MM.1S (cell line): ENCODE measurements around the gene CCSER1.

Source experiments
- DNase-seq: peaks from one replicate; pipeline ENCODE4 v3.0.0-alpha.2; 2015
- H2AFZ ChIP-seq: fragments of 300-600 bp; sonication (generic); 2 replicates; pipeline ENCODE4 v1.6.0; 2016; ENCODE audit warnings: antibody characterized with exemption, low read length
- H3F3A ChIP-seq: fragments of 300-600 bp; sonication (generic); 2 replicates; pipeline ENCODE4 v1.6.1; 2016; ENCODE audit warnings: mild to moderate bottlenecking, antibody characterized with exemption, low read length, moderate library complexity, mixed read lengths; ENCODE audit not compliant: insufficient read depth
- H3K27ac ChIP-seq: fragments of 300-600 bp; sonication (generic); 2 replicates; pipeline ENCODE4 v1.5.1; 2016; ENCODE audit warnings: mild to moderate bottlenecking, low read length
- H3K27me3 ChIP-seq: fragments of 300-600 bp; sonication (generic); replicated peaks from 2 replicates; pipeline ENCODE4 v1.6.0; 2016; ENCODE audit warnings: low read length; ENCODE audit not compliant: insufficient read depth
- H3K36me3 ChIP-seq: fragments of 300-600 bp; sonication (generic); replicated peaks from 2 replicates; pipeline ENCODE4 v1.6.1; 2016; ENCODE audit warnings: mild to moderate bottlenecking, low read length, mixed read lengths; ENCODE audit not compliant: insufficient read depth
- H3K4me1 ChIP-seq: fragments of 300-600 bp; sonication (generic); 2 replicates; pipeline ENCODE4 v1.6.1; 2016; ENCODE audit warnings: low read length, mixed read lengths
- H3K4me2 ChIP-seq: fragments of 300-600 bp; sonication (generic); 2 replicates; pipeline ENCODE4 v1.6.0; 2016; ENCODE audit warnings: low read depth, low read length
- H3K4me3 ChIP-seq: fragments of 300-600 bp; sonication (generic); 2 replicates; pipeline ENCODE4 v1.5.1; 2016; ENCODE audit warnings: low read length, mixed read lengths
- H3K79me2 ChIP-seq: fragments of 300-600 bp; sonication (generic); 2 replicates; pipeline ENCODE4 v1.6.1; 2016; ENCODE audit warnings: mixed run types, low read length, mixed read lengths
- H3K9ac ChIP-seq: fragments of 300-600 bp; sonication (generic); 2 replicates; pipeline ENCODE4 v1.6.1; 2016; ENCODE audit warnings: low read length, mixed read lengths
- H3K9me2 ChIP-seq: fragments of 300-600 bp; sonication (generic); replicated peaks from 2 replicates; pipeline ENCODE4 v1.6.1; 2016; ENCODE audit warnings: mild to moderate bottlenecking, low read length, mixed read lengths; ENCODE audit not compliant: insufficient read depth
- H3K9me3 ChIP-seq: fragments of 300-600 bp; sonication (generic); replicated peaks from 2 replicates; pipeline ENCODE4 v1.6.1; 2016; ENCODE audit warnings: mild to moderate bottlenecking, low read length, mixed read lengths; ENCODE audit not compliant: insufficient read depth
- H4K20me1 ChIP-seq: fragments of 300-600 bp; sonication (generic); 2 replicates; pipeline ENCODE4 v1.6.1; 2016; ENCODE audit warnings: mild to moderate bottlenecking, low read length, moderate library complexity, mixed read lengths; ENCODE audit not compliant: insufficient read depth
- EZH2 ChIP-seq: fragments of 300-600 bp; sonication (generic); optimal IDR thresholded peaks from 2 replicates; pipeline ENCODE3; 2017; ENCODE audit warnings: low read depth, mild to moderate bottlenecking, antibody characterized with exemption, low read length, mixed read lengths
- EZH2phosphoT487 ChIP-seq: fragments of 300-600 bp; sonication (generic); IDR thresholded peaks from 2 replicates; pipeline ENCODE4 v1.6.1; 2018; ENCODE audit warnings: antibody characterized with exemption, low read length
- TF ChIP-seq, protein P1 (sequence below): fragments of 300-600 bp; sonication (generic); IDR thresholded peaks from 2 replicates; pipeline ENCODE4 v1.5.1; 2016; ENCODE audit warnings: antibody characterized with exemption, low read length, mixed read lengths

CCSER1 gene

DNA sequence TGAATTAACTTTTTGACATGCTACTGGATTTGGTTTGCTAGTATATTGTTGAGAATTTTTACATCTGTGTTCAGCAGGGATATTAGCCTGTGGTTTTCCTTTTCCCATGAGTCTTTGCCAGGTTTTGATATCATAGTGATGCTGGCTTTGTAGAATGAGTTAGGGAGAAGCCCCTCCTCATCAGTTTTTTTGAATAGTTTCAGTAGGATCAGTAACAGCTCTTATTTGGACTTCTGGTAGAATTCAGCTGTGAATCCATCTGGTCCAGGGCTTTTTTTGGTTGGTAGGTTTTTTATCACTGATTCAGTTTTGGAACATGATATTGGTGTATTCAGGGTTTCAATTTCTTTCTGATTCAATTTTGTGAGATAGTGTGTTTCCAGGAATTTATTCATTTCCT is 1386.1 kb downstream of the CCSER1 start:
- Histone ChIP-seq H3K79me2 (no peaks in the 10 kb centered on the region), H3K4me3 (no peak overlapping the region), H3K27ac (no peak overlapping the region), H4K20me1 (no peaks in the 10 kb centered on the region), H3K4me2 (no peak overlapping the region), H3F3A (no peaks in the 10 kb centered on the region), H3K27me3 (no peaks in the 10 kb centered on the region), H3K9me3 (no peaks in the 10 kb centered on the region), H2AFZ (no peak overlapping the region), H3K36me3 (no peaks in the 10 kb centered on the region), H3K4me1 (no peaks in the 10 kb centered on the region), H3K9me2 (no peaks in the 10 kb centered on the region), H3K9ac (no peak overlapping the region)
- TF ChIP-seq EZH2 (no peak), EZH2phosphoT487 (no peak)
- TF ChIP-seq, protein P1, sequence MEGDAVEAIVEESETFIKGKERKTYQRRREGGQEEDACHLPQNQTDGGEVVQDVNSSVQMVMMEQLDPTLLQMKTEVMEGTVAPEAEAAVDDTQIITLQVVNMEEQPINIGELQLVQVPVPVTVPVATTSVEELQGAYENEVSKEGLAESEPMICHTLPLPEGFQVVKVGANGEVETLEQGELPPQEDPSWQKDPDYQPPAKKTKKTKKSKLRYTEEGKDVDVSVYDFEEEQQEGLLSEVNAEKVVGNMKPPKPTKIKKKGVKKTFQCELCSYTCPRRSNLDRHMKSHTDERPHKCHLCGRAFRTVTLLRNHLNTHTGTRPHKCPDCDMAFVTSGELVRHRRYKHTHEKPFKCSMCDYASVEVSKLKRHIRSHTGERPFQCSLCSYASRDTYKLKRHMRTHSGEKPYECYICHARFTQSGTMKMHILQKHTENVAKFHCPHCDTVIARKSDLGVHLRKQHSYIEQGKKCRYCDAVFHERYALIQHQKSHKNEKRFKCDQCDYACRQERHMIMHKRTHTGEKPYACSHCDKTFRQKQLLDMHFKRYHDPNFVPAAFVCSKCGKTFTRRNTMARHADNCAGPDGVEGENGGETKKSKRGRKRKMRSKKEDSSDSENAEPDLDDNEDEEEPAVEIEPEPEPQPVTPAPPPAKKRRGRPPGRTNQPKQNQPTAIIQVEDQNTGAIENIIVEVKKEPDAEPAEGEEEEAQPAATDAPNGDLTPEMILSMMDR, result no peak
- DNase-seq, result no peak

DNA sequence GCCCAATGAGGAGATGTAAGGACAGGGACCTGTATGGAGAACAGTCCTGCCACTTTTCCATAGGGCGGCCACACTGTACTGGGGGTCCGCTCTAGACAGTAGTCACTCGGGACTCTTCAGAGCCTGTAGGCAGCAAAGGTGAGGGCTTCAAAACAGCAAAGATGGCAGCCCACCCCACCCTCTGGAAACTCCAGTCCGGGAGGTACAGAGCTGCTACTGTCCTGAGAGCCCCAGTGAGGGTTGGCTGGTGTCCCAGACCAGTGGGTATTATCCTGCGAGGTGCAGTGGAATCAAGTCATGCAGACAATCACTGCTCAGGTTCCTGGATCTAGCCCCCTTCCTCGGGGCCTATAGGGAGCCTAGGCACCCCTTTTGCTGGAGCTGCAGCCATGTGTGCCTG is 1392.0 kb downstream of the CCSER1 start:
- H2AFZ ChIP-seq, result no peak overlapping the region
- H3K27ac ChIP-seq, result no peak overlapping the region
- H3K27me3 ChIP-seq, result no peaks in the 10 kb centered on the region
- H3K4me3 ChIP-seq, result no peak overlapping the region
- no peaks in the 10 kb centered on the region for H3K9me2 ChIP-seq
- no peaks in the 10 kb centered on the region for H3K79me2 ChIP-seq
- no peaks in the 10 kb centered on the region for H3K36me3 ChIP-seq
- TF ChIP-seq EZH2, result no peak
- no peaks in the 10 kb centered on the region for H3K9me3 ChIP-seq
- no peaks in the 10 kb centered on the region for H3K4me1 ChIP-seq
- H3K9ac ChIP-seq, result no peak overlapping the region
- no peak overlapping the region for H3K4me2 ChIP-seq
- no peaks in the 10 kb centered on the region for H4K20me1 ChIP-seq
- no peaks in the 10 kb centered on the region for H3F3A ChIP-seq
- no peak for DNase-seq

DNA sequence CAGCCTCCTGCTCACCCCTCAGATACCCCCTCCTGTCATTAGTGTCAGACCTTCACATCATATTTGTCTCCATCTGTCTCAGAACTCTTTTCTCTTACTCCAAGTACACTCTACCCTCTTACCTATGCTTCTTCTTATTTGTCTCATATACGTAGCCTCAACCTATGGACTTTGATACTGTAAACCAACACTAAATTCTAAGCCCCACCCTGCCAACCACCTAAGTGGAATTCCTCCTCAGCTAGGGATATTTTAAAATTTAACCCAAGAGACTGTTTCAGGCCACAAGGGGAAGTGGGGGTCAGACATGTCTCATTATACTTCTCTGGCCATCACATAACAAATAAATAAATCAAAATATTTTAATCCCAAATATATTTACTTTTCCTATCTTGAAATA is 1398.4 kb downstream of the CCSER1 start:
- H3K9me2 ChIP-seq, result no peaks in the 10 kb centered on the region
- no peak for DNase-seq
- H3K4me3 ChIP-seq, result no peak overlapping the region
- H3F3A ChIP-seq, result no peaks in the 10 kb centered on the region
- no peak for TF ChIP-seq EZH2phosphoT487
- TF ChIP-seq, protein P1, result no peak
- TF ChIP-seq EZH2, result no peak
- no peaks in the 10 kb centered on the region for H3K9me3 ChIP-seq
- no peaks in the 10 kb centered on the region for H4K20me1 ChIP-seq
- H3K79me2 ChIP-seq, result no peaks in the 10 kb centered on the region
- H3K27me3 ChIP-seq, result no peaks in the 10 kb centered on the region
- H3K36me3 ChIP-seq, result no peaks in the 10 kb centered on the region
- H2AFZ ChIP-seq, result no peak overlapping the region
- H3K27ac ChIP-seq, result no peak overlapping the region
- no peak overlapping the region for H3K9ac ChIP-seq
- no peaks in the 10 kb centered on the region for H3K4me1 ChIP-seq
- no peak overlapping the region for H3K4me2 ChIP-seq

DNA sequence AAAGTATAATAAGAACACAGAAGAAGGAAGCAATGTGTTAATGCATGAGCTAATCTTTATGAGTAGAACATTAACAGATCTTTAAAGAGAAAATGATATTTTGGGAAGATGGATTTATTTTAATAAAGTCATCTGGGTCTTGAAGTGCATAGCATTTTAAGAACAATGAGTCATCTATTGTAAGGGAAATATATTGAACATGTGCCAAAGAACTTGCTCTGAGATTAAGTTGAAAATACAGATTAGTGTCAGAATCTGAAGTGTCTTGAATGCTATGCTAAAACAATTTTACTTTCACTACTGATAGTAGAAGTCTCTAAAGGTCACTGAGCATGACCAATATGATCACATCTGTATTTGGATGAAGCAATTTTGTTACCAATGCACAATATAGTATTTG is 1399.9 kb downstream of the CCSER1 start:
- H3K79me2 ChIP-seq, result no peaks in the 10 kb centered on the region
- H3K4me2 ChIP-seq, result no peak overlapping the region
- no peaks in the 10 kb centered on the region for H4K20me1 ChIP-seq
- H3K9ac ChIP-seq, result no peak overlapping the region
- no peaks in the 10 kb centered on the region for H3K9me2 ChIP-seq
- H3K27ac ChIP-seq, result no peak overlapping the region
- H3K27me3 ChIP-seq, result no peaks in the 10 kb centered on the region
- TF ChIP-seq EZH2phosphoT487, result no peak
- TF ChIP-seq EZH2, result no peak
- TF ChIP-seq, protein P1, result no peak
- no peaks in the 10 kb centered on the region for H3K36me3 ChIP-seq
- H3K4me3 ChIP-seq, result no peak overlapping the region
- no peaks in the 10 kb centered on the region for H3K9me3 ChIP-seq
- no peaks in the 10 kb centered on the region for H3F3A ChIP-seq
- no peak overlapping the region for H2AFZ ChIP-seq
- no peak for DNase-seq
- no peaks in the 10 kb centered on the region for H3K4me1 ChIP-seq
